HEK293 (cell line): ENCODE results near the gene SARS1.

ENCODE experiments used
- CTCF ChIA-PET: fragments of 350-600 bp; formaldehyde crosslinking; extraction: SDS; loops from one replicate; lab custom pipeline; 2021; ENCODE audit warnings: antibody characterized with exemption; lab: Yijun Ruan, JAX
- POLR2A ChIA-PET: fragments of 300-600 bp; formaldehyde crosslinking; extraction: SDS; loops from one replicate; lab custom pipeline; 2020; ENCODE audit warnings: antibody characterized with exemption, inconsistent platforms; lab: Yijun Ruan, JAX
- H3K27ac ChIP-seq: fragments of 200-500 bp; sonication (Bioruptor generic); 2 replicates; pipeline ENCODE4 v1.5.1; 2014; ENCODE audit warnings: low read depth, low read length, control low read depth, inconsistent platforms; ENCODE audit errors: extremely low read depth
- H3K36me3 ChIP-seq, 2 experiments: fragments of 200-500 bp in 1 of 2; sonication (Bioruptor generic) in 1 of 2; 1 replicate in 1 of 2; 2 replicates in 1 of 2; pipeline ENCODE4 v1.5.1; 2014 to 2017; ENCODE audit warnings: inconsistent platforms in 2 of 2, low read length in 2 of 2; ENCODE audit not compliant: control insufficient read depth in 2 of 2, insufficient read depth in 1 of 2
- H3K4me1 ChIP-seq: fragments of 200-500 bp; sonication (Bioruptor generic); 2 replicates; pipeline ENCODE4 v1.5.1; 2014; ENCODE audit warnings: mild to moderate bottlenecking, low read length, inconsistent platforms; ENCODE audit not compliant: control insufficient read depth, insufficient read depth
- H3K4me3 ChIP-seq: 2 replicates; pipeline ENCODE4 v1.5.1; 2011; ENCODE audit warnings: low read depth, mild to moderate bottlenecking, control low read depth, low read length, moderate library complexity
- H3K9me3 ChIP-seq: fragments of 200-500 bp; sonication (Bioruptor generic); 2 replicates; pipeline ENCODE4 v1.5.1; 2014; ENCODE audit warnings: low read depth, low read length, inconsistent platforms; ENCODE audit not compliant: control insufficient read depth, insufficient read depth
- GLI4 ChIP-seq: fragments of 450-650 bp; formaldehyde crosslinking; IDR thresholded peaks from 2 replicates; pipeline ENCODE4 v1.5.1; 2016; ENCODE audit warnings: missing biosample characterization, missing genetic modification characterization
- KLF10 ChIP-seq: fragments of 450-650 bp; IDR thresholded peaks from 2 replicates; pipeline ENCODE4 v1.5.1; 2018; ENCODE audit warnings: missing biosample characterization, mild to moderate bottlenecking, missing genetic modification characterization
- KLF9 ChIP-seq: fragments of 450-650 bp; formaldehyde crosslinking; IDR thresholded peaks from 2 replicates; pipeline ENCODE4 v1.5.1; 2016; ENCODE audit warnings: missing biosample characterization, missing genetic modification characterization, low read depth
- OSR2 ChIP-seq: fragments of 450-650 bp; formaldehyde crosslinking; IDR thresholded peaks from 2 replicates; pipeline ENCODE4 v1.5.1; 2016; ENCODE audit warnings: missing biosample characterization, missing genetic modification characterization
- SP2 ChIP-seq: fragments of 450-650 bp; formaldehyde crosslinking; IDR thresholded peaks from 2 replicates; pipeline ENCODE4 v1.5.1; 2016; ENCODE audit warnings: missing biosample characterization, missing genetic modification characterization
- ZBTB11 ChIP-seq: fragments of 450-650 bp; formaldehyde crosslinking; conservative IDR thresholded peaks from 2 replicates; pipeline ENCODE4 v1.5.1; 2016; ENCODE audit warnings: low read depth, missing biosample characterization, missing genetic modification characterization
- ZBTB48 ChIP-seq: fragments of 450-650 bp; formaldehyde crosslinking; IDR thresholded peaks from 2 replicates; pipeline ENCODE4 v1.5.1; 2016; ENCODE audit warnings: missing biosample characterization, missing genetic modification characterization
- ZBTB49 ChIP-seq: fragments of 450-650 bp; formaldehyde crosslinking; IDR thresholded peaks from 2 replicates; pipeline ENCODE4 v1.5.1; 2016; ENCODE audit warnings: missing biosample characterization, missing genetic modification characterization, low read depth
- ZEB2 ChIP-seq: fragments of 450-650 bp; formaldehyde crosslinking; IDR thresholded peaks from 2 replicates; pipeline ENCODE4 v1.5.1; 2016; ENCODE audit warnings: missing biosample characterization, missing genetic modification characterization
- ZNF10 ChIP-seq: fragments of 450-650 bp; formaldehyde crosslinking; IDR thresholded peaks from 2 replicates; pipeline ENCODE4 v1.5.1; 2017; ENCODE audit warnings: missing biosample characterization, missing genetic modification characterization
- ZNF133 ChIP-seq: fragments of 450-650 bp; formaldehyde crosslinking; IDR thresholded peaks from 2 replicates; pipeline ENCODE4 v1.5.1; 2016; ENCODE audit warnings: missing biosample characterization, missing genetic modification characterization
- ZNF140 ChIP-seq: fragments of 450-650 bp; formaldehyde crosslinking; IDR thresholded peaks from 2 replicates; pipeline ENCODE4 v1.5.1; 2016; ENCODE audit warnings: missing biosample characterization, missing genetic modification characterization
- ZNF174 ChIP-seq: fragments of 450-650 bp; formaldehyde crosslinking; IDR thresholded peaks from 2 replicates; pipeline ENCODE4 v1.5.0; 2017; ENCODE audit warnings: missing biosample characterization, mild to moderate bottlenecking, missing genetic modification characterization
- ZNF18 ChIP-seq: fragments of 450-650 bp; formaldehyde crosslinking; IDR thresholded peaks from 2 replicates; pipeline ENCODE4 v1.5.1; 2016; ENCODE audit warnings: missing biosample characterization, missing genetic modification characterization
- ZNF23 ChIP-seq: fragments of 450-650 bp; formaldehyde crosslinking; IDR thresholded peaks from 2 replicates; pipeline ENCODE4 v1.5.1; 2016; ENCODE audit warnings: missing biosample characterization, missing genetic modification characterization, borderline replicate concordance
- ZNF239 ChIP-seq: fragments of 450-650 bp; formaldehyde crosslinking; IDR thresholded peaks from 2 replicates; pipeline ENCODE4 v1.5.1; 2016; ENCODE audit warnings: missing biosample characterization, missing genetic modification characterization
- ZNF24 ChIP-seq: fragments of 450-650 bp; formaldehyde crosslinking; IDR thresholded peaks from 2 replicates; pipeline ENCODE4 v1.5.1; 2016; ENCODE audit warnings: missing biosample characterization, missing genetic modification characterization
- ZNF354C ChIP-seq: fragments of 450-650 bp; formaldehyde crosslinking; IDR thresholded peaks from 2 replicates; pipeline ENCODE4 v1.5.1; 2016; ENCODE audit warnings: missing biosample characterization, missing genetic modification characterization, low read depth, borderline replicate concordance
- ZNF362 ChIP-seq: fragments of 450-650 bp; formaldehyde crosslinking; IDR thresholded peaks from 2 replicates; pipeline ENCODE4 v1.5.1; 2016; ENCODE audit warnings: missing biosample characterization, missing genetic modification characterization
- ZNF473 ChIP-seq: fragments of 450-650 bp; formaldehyde crosslinking; IDR thresholded peaks from 2 replicates; pipeline ENCODE4 v1.5.1; 2017; ENCODE audit warnings: missing biosample characterization, missing genetic modification characterization
- ZNF560 ChIP-seq: fragments of 450-650 bp; formaldehyde crosslinking; IDR thresholded peaks from 2 replicates; pipeline ENCODE4 v1.5.1; 2017; ENCODE audit warnings: missing biosample characterization, missing genetic modification characterization, borderline replicate concordance
- ZNF571 ChIP-seq: fragments of 450-650 bp; formaldehyde crosslinking; IDR thresholded peaks from 2 replicates; pipeline ENCODE4 v1.5.0; 2017; ENCODE audit warnings: missing biosample characterization, missing genetic modification characterization
- ZNF654 ChIP-seq: fragments of 450-650 bp; formaldehyde crosslinking; IDR thresholded peaks from 2 replicates; pipeline ENCODE4 v1.5.1; 2016; ENCODE audit warnings: low read depth, missing biosample characterization, missing genetic modification characterization
- ZNF776 ChIP-seq: fragments of 450-650 bp; formaldehyde crosslinking; IDR thresholded peaks from 2 replicates; pipeline ENCODE4 v1.5.0; 2017; ENCODE audit warnings: missing biosample characterization, missing genetic modification characterization, borderline replicate concordance
- ZNF777 ChIP-seq: fragments of 450-650 bp; formaldehyde crosslinking; IDR thresholded peaks from 2 replicates; pipeline ENCODE4 v1.5.1; 2017; ENCODE audit warnings: missing biosample characterization, missing genetic modification characterization, borderline replicate concordance
- TF ChIP-seq, protein P1 (sequence below): sonication (generic); formaldehyde crosslinking; IDR thresholded peaks from 2 replicates; pipeline ENCODE4 v1.8.1; 2022; ENCODE audit warnings: mild to moderate bottlenecking, moderate library complexity, missing genetic modification reagents

The SARS1 gene

DNA sequence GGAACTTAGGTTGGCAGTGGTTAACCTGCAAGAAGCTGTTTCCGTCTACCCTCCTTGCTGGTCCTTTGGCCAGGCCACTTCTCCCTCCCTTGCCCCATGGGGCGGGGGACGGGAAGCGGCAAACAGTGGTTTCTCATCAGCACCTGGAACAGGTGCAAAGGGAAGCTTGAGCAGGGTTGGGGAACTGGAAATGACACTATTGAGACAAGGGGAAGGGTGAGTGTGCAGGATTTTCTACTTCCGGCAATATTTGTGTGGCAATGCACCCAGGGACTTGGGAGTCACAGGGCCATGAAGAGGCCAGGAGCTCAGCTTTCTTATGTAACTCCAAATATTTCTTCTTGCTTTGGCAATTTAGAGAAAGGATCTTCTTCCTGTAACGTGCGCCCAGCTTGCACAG lies 29.0 kb upstream of the SARS1 start:
- no peaks in the 10 kb centered on the region for H3K36me3 ChIP-seq
- ChIA-PET CTCF (no interaction called here), POLR2A (no interaction called here)
- H3K4me3 ChIP-seq = no peak overlapping the region
- H3K27ac ChIP-seq = no peak overlapping the region
- peaks cover 3% of the 10 kb centered on the region for H3K4me1 ChIP-seq
- no peaks in the 10 kb centered on the region for H3K9me3 ChIP-seq
- no peak for TF ChIP-seq ZNF10 (tag by site-specific recombination)
- no peak for TF ChIP-seq ZNF560 (tag by site-specific recombination)
- no peak for TF ChIP-seq KLF10 (tag by site-specific recombination)
- TF ChIP-seq ZNF140 (tag by site-specific recombination) = no peak
- TF ChIP-seq ZNF571 = no peak
- no peak for TF ChIP-seq ZBTB49 (tag by site-specific recombination)
- no peak for TF ChIP-seq ZNF473 (tag by site-specific recombination)
- no peak for TF ChIP-seq SP2 (tag by site-specific recombination)
- TF ChIP-seq ZNF23 (tag by site-specific recombination) = no peak
- no peak for TF ChIP-seq ZNF174 (tag by site-specific recombination)
- TF ChIP-seq ZNF24 (tag by site-specific recombination) = no peak
- no peak for TF ChIP-seq ZNF777 (tag by site-specific recombination)
- TF ChIP-seq ZNF362 (tag by site-specific recombination) = no peak
- no peak for TF ChIP-seq ZEB2
- TF ChIP-seq ZBTB48 (tag by site-specific recombination) = no peak
- no peak for TF ChIP-seq ZNF239 (tag by site-specific recombination)

DNA sequence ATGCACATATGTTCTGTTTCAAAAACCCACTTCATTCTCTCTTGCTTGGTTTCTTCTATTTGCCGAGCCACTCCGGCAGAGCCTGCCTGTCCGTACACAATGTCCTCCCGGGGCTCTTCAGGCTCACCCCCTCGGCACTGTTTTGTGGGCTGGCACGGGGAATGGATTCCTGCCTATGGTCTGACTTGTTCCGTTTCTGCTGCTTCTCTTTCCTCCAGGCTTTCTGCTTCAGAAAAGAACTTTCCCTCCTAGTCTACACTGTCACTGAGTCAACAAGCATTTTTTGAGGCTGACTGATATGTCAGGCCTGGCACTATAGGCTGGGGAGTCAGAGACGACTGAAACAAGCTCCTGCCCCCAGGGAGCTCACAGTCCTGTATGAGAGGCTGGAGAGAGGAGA lies 28.4 kb upstream of the SARS1 start:
- H3K36me3 ChIP-seq = no peaks in the 10 kb centered on the region
- H3K9me3 ChIP-seq = no peaks in the 10 kb centered on the region
- H3K4me1 ChIP-seq = peaks cover 3% of the 10 kb centered on the region
- no peak overlapping the region for H3K27ac ChIP-seq
- H3K4me3 ChIP-seq = no peak overlapping the region
- ChIA-PET CTCF (interaction anchor here (1.0 kb wide), 1 partner anchor 214 kb away, joined by 3 read pairs; no protein-coding TSS in a partner anchor), POLR2A (interaction anchor here (1.2 kb wide), 1 partner anchor 85 kb away, joined by 4 read pairs; no protein-coding TSS in a partner anchor)
- no peak for TF ChIP-seq ZNF654
- TF ChIP-seq ZNF354C (tag by site-specific recombination) = no peak
- TF ChIP-seq, protein P1, sequence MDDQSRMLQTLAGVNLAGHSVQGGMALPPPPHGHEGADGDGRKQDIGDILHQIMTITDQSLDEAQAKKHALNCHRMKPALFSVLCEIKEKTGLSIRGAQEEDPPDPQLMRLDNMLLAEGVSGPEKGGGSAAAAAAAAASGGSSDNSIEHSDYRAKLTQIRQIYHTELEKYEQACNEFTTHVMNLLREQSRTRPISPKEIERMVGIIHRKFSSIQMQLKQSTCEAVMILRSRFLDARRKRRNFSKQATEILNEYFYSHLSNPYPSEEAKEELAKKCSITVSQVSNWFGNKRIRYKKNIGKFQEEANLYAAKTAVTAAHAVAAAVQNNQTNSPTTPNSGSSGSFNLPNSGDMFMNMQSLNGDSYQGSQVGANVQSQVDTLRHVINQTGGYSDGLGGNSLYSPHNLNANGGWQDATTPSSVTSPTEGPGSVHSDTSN (CRISPR knock-in tag) = no peak
- no peak for TF ChIP-seq ZNF133 (tag by site-specific recombination)
- TF ChIP-seq KLF9 (tag by site-specific recombination) = no peak
- no peak for TF ChIP-seq ZNF18 (tag by site-specific recombination)
- TF ChIP-seq ZNF776 (tag by site-specific recombination) = no peak
- no peak for TF ChIP-seq ZBTB11 (tag by site-specific recombination)
- no peak for TF ChIP-seq GLI4 (tag by site-specific recombination)
- TF ChIP-seq OSR2 (tag by site-specific recombination) = no peak
